GM23338 (cell line): ENCODE data around the gene PLEK. TPM values are rescaled to one million over a fixed set of nuclear protein-coding genes. Genes with fewer than 3 reads are reported as not detected.

Experiments
- ATAC-seq: fragments of 200-7000 bp; cut with Tn5 transposase; 3 replicates; pipeline ENCODE4 v1.9.1; 2020
- DNase-seq: peaks from one replicate; pipeline ENCODE4 v3.0.0-alpha.2; 2015; ENCODE audit warnings: low spot score
- H2AFZ ChIP-seq: fragments of 200-600 bp; sonication (generic); 2 replicates; pipeline ENCODE4 v1.8.0; 2016; ENCODE audit warnings: antibody characterized with exemption, mild to moderate bottlenecking, moderate library complexity
- H3F3A ChIP-seq: fragments of 200-600 bp; sonication (generic); replicated peaks from 2 replicates; pipeline ENCODE4 v1.8.0; 2017; ENCODE audit warnings: antibody characterized with exemption, mixed run types, low read depth
- H3K27ac ChIP-seq: fragments of 200-600 bp; sonication (generic); 2 replicates; pipeline ENCODE4 v1.6.1; 2016; ENCODE audit warnings: low read depth
- H3K27me3 ChIP-seq: fragments of 200-600 bp; sonication (generic); 2 replicates; pipeline ENCODE4 v1.8.0; 2016; ENCODE audit warnings: mild to moderate bottlenecking, mixed run types, moderate library complexity; ENCODE audit not compliant: insufficient read depth
- H3K36me3 ChIP-seq: fragments of 200-600 bp; sonication (generic); 2 replicates; pipeline ENCODE4 v1.8.0; 2016; ENCODE audit warnings: mild to moderate bottlenecking; ENCODE audit not compliant: insufficient read depth
- H3K4me1 ChIP-seq: fragments of 200-600 bp; sonication (generic); 2 replicates; pipeline ENCODE4 v1.8.0; 2016; ENCODE audit warnings: mild to moderate bottlenecking, moderate library complexity; ENCODE audit not compliant: insufficient read depth
- H3K4me2 ChIP-seq: fragments of 200-600 bp; sonication (generic); 2 replicates; pipeline ENCODE4 v1.7.1; 2017; ENCODE audit warnings: mixed run types
- H3K4me3 ChIP-seq: fragments of 200-600 bp; sonication (generic); 2 replicates; pipeline ENCODE4 v1.6.1; 2016; ENCODE audit warnings: mixed run types
- H3K79me2 ChIP-seq: fragments of 200-600 bp; sonication (generic); replicated peaks from 2 replicates; pipeline ENCODE4 v1.8.0; 2017; ENCODE audit warnings: mild to moderate bottlenecking; ENCODE audit not compliant: insufficient read depth
- H3K9me2 ChIP-seq: fragments of 200-600 bp; sonication (generic); 2 replicates; pipeline ENCODE4 v1.8.0; 2017; ENCODE audit not compliant: insufficient read depth
- H4K20me1 ChIP-seq: fragments of 200-600 bp; sonication (generic); replicated peaks from 2 replicates; pipeline ENCODE4 v1.8.0; 2017; ENCODE audit warnings: mild to moderate bottlenecking; ENCODE audit not compliant: insufficient read depth
- H3K27ac Mint-ChIP-seq: 2 replicates; pipeline ENCODE4 v1.8.0; 2020; ENCODE audit warnings: inconsistent platforms, mild to moderate bottlenecking, moderate library complexity, mixed read lengths
- H3K27me3 Mint-ChIP-seq: 3 replicates; pipeline ENCODE4 v1.8.0; 2022; ENCODE audit warnings: low read depth, mild to moderate bottlenecking, moderate library complexity, mixed read lengths, inconsistent platforms; ENCODE audit not compliant: insufficient read depth, poor library complexity
- H3K36me3 Mint-ChIP-seq: 3 replicates; pipeline ENCODE4 v1.8.0; 2021; ENCODE audit warnings: low read depth, mild to moderate bottlenecking, inconsistent platforms, moderate library complexity, mixed read lengths
- H3K4me1 Mint-ChIP-seq: 3 replicates; pipeline ENCODE4 v1.8.0; 2020; ENCODE audit warnings: mild to moderate bottlenecking, inconsistent platforms, mixed read lengths
- H3K4me3 Mint-ChIP-seq: 3 replicates; pipeline ENCODE4 v1.8.0; 2021; ENCODE audit warnings: moderate library complexity, mild to moderate bottlenecking, inconsistent platforms, mixed read lengths
- H3K9me3 Mint-ChIP-seq: 3 replicates; pipeline ENCODE4 v1.8.0; 2020; ENCODE audit warnings: moderate library complexity, mild to moderate bottlenecking, inconsistent platforms, mixed read lengths
- CREB1 ChIP-seq: fragments of 250-450 bp; sonication (Bioruptor Pico); IDR thresholded peaks from 2 replicates; pipeline ENCODE4 v1.5.0; 2020; ENCODE audit warnings: low read depth, mild to moderate bottlenecking, moderate library complexity
- CTCF ChIP-seq, 2 experiments: fragments of 200-600 bp in 1 of 2; sonication (generic) in 1 of 2; conservative IDR thresholded peaks; 2 replicates each; pipeline versions ENCODE4 v1.5.1 to v1.6.1; 2016 to 2017; ENCODE audit warnings: antibody characterized with exemption in 2 of 2, low read depth in 2 of 2, mild to moderate bottlenecking in 2 of 2, moderate library complexity in 1 of 2
- EZH2 ChIP-seq: fragments of 200-600 bp; sonication (generic); IDR thresholded peaks from one replicate; pipeline ENCODE4 v1.8.0; 2017; ENCODE audit warnings: antibody characterized with exemption, mild to moderate bottlenecking, low read depth; ENCODE audit not compliant: unreplicated experiment
- EZH2phosphoT487 ChIP-seq: fragments of 200-600 bp; sonication (generic); IDR thresholded peaks from one replicate; pipeline ENCODE4 v1.8.1; 2018; ENCODE audit warnings: antibody characterized with exemption; ENCODE audit not compliant: unreplicated experiment
- JUNB ChIP-seq: IDR thresholded peaks from one replicate; pipeline ENCODE4 v1.6.1; 2016; ENCODE audit warnings: antibody characterized with exemption; ENCODE audit not compliant: unreplicated experiment
- NANOG ChIP-seq: IDR thresholded peaks from 2 replicates; pipeline ENCODE4 v1.6.1; 2016; ENCODE audit warnings: antibody characterized with exemption, borderline replicate concordance
- POLR2AphosphoS5 ChIP-seq: IDR thresholded peaks from 2 replicates; pipeline ENCODE4 v1.6.1; 2016; ENCODE audit warnings: antibody characterized with exemption, low read depth
- STAT1 ChIP-seq: IDR thresholded peaks from one replicate; pipeline ENCODE4 v1.6.1; 2016; ENCODE audit warnings: antibody characterized with exemption; ENCODE audit not compliant: unreplicated experiment
- ZNF331 ChIP-seq: fragments of 250-450 bp; sonication (Bioruptor Pico); IDR thresholded peaks from 2 replicates; pipeline ENCODE4 v1.5.0; 2020; ENCODE audit warnings: low read depth, mild to moderate bottlenecking, moderate library complexity
- ZNF462 ChIP-seq: fragments of 250-450 bp; sonication (Bioruptor Pico); IDR thresholded peaks from 2 replicates; pipeline ENCODE4 v1.5.0; 2020; ENCODE audit warnings: mild to moderate bottlenecking, moderate library complexity
- polyA plus RNA-seq: library from polyadenylated mRNA; unstranded; fragments of >200 nt; fragmentation: Nextera tagmentation; extraction: Ambion mirVana; gene quantifications from 2 replicates; pipeline ENCODE4 v1.2.1, GENCODE V29; 2016
- total RNA-seq: library from RNA; depleted of rRNA; stranded (reverse); fragments of >200 nt; shearing (Covaris generic); gene quantifications from 2 replicates; pipeline ENCODE4 v1.2.3, GENCODE V29; 2014
- TF ChIP-seq, protein P1 (sequence below): IDR thresholded peaks from 2 replicates; pipeline ENCODE4 v1.6.1; 2016; ENCODE audit warnings: antibody characterized with exemption

Gene PLEK
- total and polyA plus RNA-seq, 2 experiments from 2014 or later = 0.06 TPM; not detected in 1

DNA sequence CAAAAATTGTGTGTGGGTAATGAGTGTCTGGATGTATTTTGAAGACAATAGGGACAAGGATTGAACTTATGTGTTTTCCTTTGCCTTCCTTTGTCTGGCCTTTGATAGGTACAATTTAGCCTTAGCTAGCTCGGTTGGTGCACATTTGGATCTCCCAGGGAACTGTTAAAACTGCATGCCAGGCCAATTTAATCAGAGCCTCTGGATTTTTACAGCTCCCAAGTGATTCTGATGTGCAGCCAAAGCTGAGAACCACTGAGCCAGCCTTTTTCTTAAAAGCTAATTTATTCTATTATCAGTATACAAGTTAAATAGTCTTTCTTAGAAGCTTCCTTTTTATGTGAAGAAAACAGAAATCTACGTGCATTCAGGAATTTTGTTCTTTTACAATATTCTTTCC, 25.0 kb downstream of the PLEK start:
- no peaks in the 10 kb centered on the region for H3K9me3 Mint-ChIP-seq
- Histone ChIP-seq H2AFZ (no peak overlapping the region), H3K4me2 (no peak overlapping the region), H3F3A (no peaks in the 10 kb centered on the region), H3K4me3 (no peak overlapping the region), H3K36me3 (no peaks in the 10 kb centered on the region), H3K4me1 (no peaks in the 10 kb centered on the region), H3K79me2 (no peaks in the 10 kb centered on the region), H3K9me2 (no peaks in the 10 kb centered on the region), H3K27me3 (no peaks in the 10 kb centered on the region), H4K20me1 (no peaks in the 10 kb centered on the region), H3K27ac (no peak overlapping the region)
- no peak for DNase-seq
- TF ChIP-seq JUNB = no peak
- no peak for TF ChIP-seq CREB1 (CRISPR knock-in tag)
- no peak for TF ChIP-seq CTCF (conservative IDR thresholded peaks at IDR 0.05; ENCODE audit: low read depth in 2 of 2)
- no peak for TF ChIP-seq ZNF331 (CRISPR knock-in tag)
- peaks cover 4% of the 10 kb centered on the region; the same call in 1 of the 3 replicates for H3K4me1 Mint-ChIP-seq
- H3K4me3 Mint-ChIP-seq = no peak overlapping the region
- H3K36me3 Mint-ChIP-seq = no peaks in the 10 kb centered on the region
- no peak for ATAC-seq
- H3K27me3 Mint-ChIP-seq = no peaks in the 10 kb centered on the region
- H3K27ac Mint-ChIP-seq = no peak overlapping the region

DNA sequence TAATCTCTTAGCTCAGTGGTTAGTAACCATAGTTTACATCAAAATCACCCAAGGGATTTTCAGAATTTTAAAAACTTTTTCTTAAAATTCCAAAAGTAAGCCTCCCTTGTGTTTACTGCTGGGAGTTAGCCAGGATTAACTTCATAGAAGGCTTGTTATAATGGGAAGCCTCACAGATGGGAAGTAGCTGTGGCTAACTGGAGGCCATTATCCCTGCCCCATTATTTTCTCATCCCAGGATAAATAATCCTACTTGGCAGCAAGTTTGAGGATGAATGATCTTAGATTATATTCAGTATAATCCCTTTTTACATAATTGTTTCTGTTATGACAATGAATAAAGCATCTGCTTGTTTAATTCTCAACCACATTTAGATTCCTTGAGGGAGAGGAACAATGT, 25.5 kb downstream of the PLEK start:
- peaks cover 2% of the 10 kb centered on the region; the same call in 1 of the 3 replicates for H3K4me1 Mint-ChIP-seq
- no peak overlapping the region for H3K27ac Mint-ChIP-seq
- Histone ChIP-seq H4K20me1 (no peaks in the 10 kb centered on the region), H2AFZ (no peak overlapping the region), H3K79me2 (no peaks in the 10 kb centered on the region), H3K27me3 (no peaks in the 10 kb centered on the region), H3K9me2 (no peaks in the 10 kb centered on the region), H3K4me1 (no peaks in the 10 kb centered on the region), H3K4me2 (no peak overlapping the region), H3K27ac (no peak overlapping the region), H3K4me3 (no peak overlapping the region), H3K36me3 (no peaks in the 10 kb centered on the region), H3F3A (no peaks in the 10 kb centered on the region)
- no peaks in the 10 kb centered on the region for H3K27me3 Mint-ChIP-seq
- DNase-seq = no peak
- no peak overlapping the region for H3K4me3 Mint-ChIP-seq
- no peaks in the 10 kb centered on the region for H3K9me3 Mint-ChIP-seq
- H3K36me3 Mint-ChIP-seq = no peaks in the 10 kb centered on the region
- ATAC-seq = no peak
- TF ChIP-seq NANOG = no peak
- TF ChIP-seq, protein P1, sequence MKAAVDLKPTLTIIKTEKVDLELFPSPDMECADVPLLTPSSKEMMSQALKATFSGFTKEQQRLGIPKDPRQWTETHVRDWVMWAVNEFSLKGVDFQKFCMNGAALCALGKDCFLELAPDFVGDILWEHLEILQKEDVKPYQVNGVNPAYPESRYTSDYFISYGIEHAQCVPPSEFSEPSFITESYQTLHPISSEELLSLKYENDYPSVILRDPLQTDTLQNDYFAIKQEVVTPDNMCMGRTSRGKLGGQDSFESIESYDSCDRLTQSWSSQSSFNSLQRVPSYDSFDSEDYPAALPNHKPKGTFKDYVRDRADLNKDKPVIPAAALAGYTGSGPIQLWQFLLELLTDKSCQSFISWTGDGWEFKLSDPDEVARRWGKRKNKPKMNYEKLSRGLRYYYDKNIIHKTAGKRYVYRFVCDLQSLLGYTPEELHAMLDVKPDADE = no peak
- no peak for TF ChIP-seq JUNB
- TF ChIP-seq EZH2phosphoT487 = no peak
- no peak for TF ChIP-seq CREB1 (CRISPR knock-in tag)
- TF ChIP-seq STAT1 = no peak
- no peak for TF ChIP-seq POLR2AphosphoS5
- TF ChIP-seq EZH2 = no peak
- TF ChIP-seq CTCF (conservative IDR thresholded peaks at IDR 0.05; ENCODE audit: low read depth in 2 of 2) = no peak
- TF ChIP-seq ZNF462 = no peak
